ENCODE results near the gene SMOC2. TPM values are rescaled to one million over a fixed set of nuclear protein-coding genes. Genes with fewer than 3 reads are reported as not detected.

The SMOC2 gene
- total RNA-seq, 1 donor: 0.36 TPM

DNA sequence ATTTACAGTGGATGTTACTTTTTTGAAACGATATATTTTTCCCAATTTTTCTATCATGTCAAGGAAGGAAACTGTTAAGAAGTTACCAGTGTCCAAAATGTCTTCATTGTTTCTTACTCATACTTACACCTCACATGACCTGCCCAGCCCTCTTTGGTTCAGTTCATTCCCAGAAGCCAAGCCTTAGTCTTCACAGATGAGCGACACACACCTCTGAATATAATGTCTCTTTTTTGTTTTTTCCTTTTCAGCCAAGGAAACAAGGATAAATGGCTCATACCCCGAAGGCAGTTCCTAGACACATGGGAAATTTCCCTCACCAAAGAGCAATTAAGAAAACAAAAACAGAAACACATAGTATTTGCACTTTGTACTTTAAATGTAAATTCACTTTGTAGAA, 225.2 kb downstream of the SMOC2 start:
- Histone ChIP-seq H3K27ac (ENCODE audit: low read depth, low read length) (no peak overlapping the region), H3K9me3 (ENCODE audit: low read depth, low read length) (no peaks in the 10 kb centered on the region), H3K4me1 (ENCODE audit: insufficient read depth, low read length) (no peaks in the 10 kb centered on the region), H2AFZ (ENCODE audit: low read length) (no peak overlapping the region), H3K36me3 (ENCODE audit: insufficient read depth, low read length) (no peaks in the 10 kb centered on the region), H4K20me1 (ENCODE audit: insufficient read depth, low read length) (no peaks in the 10 kb centered on the region), H3K4me2 (ENCODE audit: insufficient read depth, low read length) (no peak overlapping the region), H3K4me3 (ENCODE audit: insufficient read depth, low read length) (no peak overlapping the region), H3K79me2 (ENCODE audit: insufficient read depth, low read length) (no peaks in the 10 kb centered on the region), H3K27me3 (ENCODE audit: insufficient read depth, low read length) (no peaks in the 10 kb centered on the region)
- TF ChIP-seq, protein P1, sequence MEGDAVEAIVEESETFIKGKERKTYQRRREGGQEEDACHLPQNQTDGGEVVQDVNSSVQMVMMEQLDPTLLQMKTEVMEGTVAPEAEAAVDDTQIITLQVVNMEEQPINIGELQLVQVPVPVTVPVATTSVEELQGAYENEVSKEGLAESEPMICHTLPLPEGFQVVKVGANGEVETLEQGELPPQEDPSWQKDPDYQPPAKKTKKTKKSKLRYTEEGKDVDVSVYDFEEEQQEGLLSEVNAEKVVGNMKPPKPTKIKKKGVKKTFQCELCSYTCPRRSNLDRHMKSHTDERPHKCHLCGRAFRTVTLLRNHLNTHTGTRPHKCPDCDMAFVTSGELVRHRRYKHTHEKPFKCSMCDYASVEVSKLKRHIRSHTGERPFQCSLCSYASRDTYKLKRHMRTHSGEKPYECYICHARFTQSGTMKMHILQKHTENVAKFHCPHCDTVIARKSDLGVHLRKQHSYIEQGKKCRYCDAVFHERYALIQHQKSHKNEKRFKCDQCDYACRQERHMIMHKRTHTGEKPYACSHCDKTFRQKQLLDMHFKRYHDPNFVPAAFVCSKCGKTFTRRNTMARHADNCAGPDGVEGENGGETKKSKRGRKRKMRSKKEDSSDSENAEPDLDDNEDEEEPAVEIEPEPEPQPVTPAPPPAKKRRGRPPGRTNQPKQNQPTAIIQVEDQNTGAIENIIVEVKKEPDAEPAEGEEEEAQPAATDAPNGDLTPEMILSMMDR (IDR thresholded peaks at IDR 0.05; ENCODE audit: extremely low read depth, low read depth, low read length): no peak
- DNase-seq (ENCODE audit: insufficient read length, low spot score, missing footprints): no peak

- H3K9me3 ChIP-seq (ENCODE audit: low read depth, low read length): no peaks in the 10 kb centered on the region
- H3K27me3 ChIP-seq (ENCODE audit: insufficient read depth, low read length): no peaks in the 10 kb centered on the region
- H3K36me3 ChIP-seq (ENCODE audit: insufficient read depth, low read length): no peaks in the 10 kb centered on the region
- no peak overlapping the region for H3K27ac ChIP-seq (ENCODE audit: low read depth, low read length)
- H4K20me1 ChIP-seq (ENCODE audit: insufficient read depth, low read length): no peaks in the 10 kb centered on the region
- DNase-seq (ENCODE audit: insufficient read length, low spot score, missing footprints): no peak
- no peaks in the 10 kb centered on the region for H3K4me1 ChIP-seq (ENCODE audit: insufficient read depth, low read length)
- no peak overlapping the region for H3K4me3 ChIP-seq (ENCODE audit: insufficient read depth, low read length)
- no peaks in the 10 kb centered on the region for H3K79me2 ChIP-seq (ENCODE audit: insufficient read depth, low read length)
- no peak overlapping the region for H2AFZ ChIP-seq (ENCODE audit: low read length)
- TF ChIP-seq, protein P1 (IDR thresholded peaks at IDR 0.05; ENCODE audit: extremely low read depth, low read depth, low read length): no peak
- no peak overlapping the region for H3K4me2 ChIP-seq (ENCODE audit: insufficient read depth, low read length)
Observed at GRCh38 chr6:168666699-168667427, 225.9 kb downstream of the SMOC2 start.

- TF ChIP-seq, protein P1 (IDR thresholded peaks at IDR 0.05; ENCODE audit: extremely low read depth, low read depth, low read length): no peak
- H3K27me3 ChIP-seq (ENCODE audit: insufficient read depth, low read length): no peaks in the 10 kb centered on the region
Observed at GRCh38 chr6:168667428-168667805, 226.4 kb downstream of the SMOC2 start.

GRCh38 chr6:168670401-168670985, 229.5 kb downstream of the SMOC2 start:
- TF ChIP-seq, protein P1 (IDR thresholded peaks at IDR 0.05; ENCODE audit: extremely low read depth, low read depth, low read length): no peak
- no peaks in the 10 kb centered on the region for H3K4me1 ChIP-seq (ENCODE audit: insufficient read depth, low read length)
- H3K36me3 ChIP-seq (ENCODE audit: insufficient read depth, low read length): no peaks in the 10 kb centered on the region
- H3K27ac ChIP-seq (ENCODE audit: low read depth, low read length): no peak overlapping the region
- no peaks in the 10 kb centered on the region for H3K27me3 ChIP-seq (ENCODE audit: insufficient read depth, low read length)
- H3K9me3 ChIP-seq (ENCODE audit: low read depth, low read length): no peaks in the 10 kb centered on the region
- no peak overlapping the region for H3K4me3 ChIP-seq (ENCODE audit: insufficient read depth, low read length)
- H3K79me2 ChIP-seq (ENCODE audit: insufficient read depth, low read length): no peaks in the 10 kb centered on the region
- no peaks in the 10 kb centered on the region for H4K20me1 ChIP-seq (ENCODE audit: insufficient read depth, low read length)
- H2AFZ ChIP-seq (ENCODE audit: low read length): no peak overlapping the region
- DNase-seq (ENCODE audit: insufficient read length, low spot score, missing footprints): no peak
- no peak overlapping the region for H3K4me2 ChIP-seq (ENCODE audit: insufficient read depth, low read length)

More at GRCh38 chr6:168667428-168667805, 226.4 kb downstream of the SMOC2 start:
- Histone ChIP-seq H3K4me3 (ENCODE audit: insufficient read depth, low read length) (no peak overlapping the region), H3K4me1 (ENCODE audit: insufficient read depth, low read length) (no peaks in the 10 kb centered on the region), H3K27ac (ENCODE audit: low read depth, low read length) (no peak overlapping the region), H3K4me2 (ENCODE audit: insufficient read depth, low read length) (no peak overlapping the region), H4K20me1 (ENCODE audit: insufficient read depth, low read length) (no peaks in the 10 kb centered on the region), H3K36me3 (ENCODE audit: insufficient read depth, low read length) (no peaks in the 10 kb centered on the region), H3K9me3 (ENCODE audit: low read depth, low read length) (no peaks in the 10 kb centered on the region), H3K79me2 (ENCODE audit: insufficient read depth, low read length) (no peaks in the 10 kb centered on the region), H2AFZ (ENCODE audit: low read length) (no peak overlapping the region)
- DNase-seq (ENCODE audit: insufficient read length, low spot score, missing footprints): no peak
